ENCODE data around the gene DENND5B.

DNA sequence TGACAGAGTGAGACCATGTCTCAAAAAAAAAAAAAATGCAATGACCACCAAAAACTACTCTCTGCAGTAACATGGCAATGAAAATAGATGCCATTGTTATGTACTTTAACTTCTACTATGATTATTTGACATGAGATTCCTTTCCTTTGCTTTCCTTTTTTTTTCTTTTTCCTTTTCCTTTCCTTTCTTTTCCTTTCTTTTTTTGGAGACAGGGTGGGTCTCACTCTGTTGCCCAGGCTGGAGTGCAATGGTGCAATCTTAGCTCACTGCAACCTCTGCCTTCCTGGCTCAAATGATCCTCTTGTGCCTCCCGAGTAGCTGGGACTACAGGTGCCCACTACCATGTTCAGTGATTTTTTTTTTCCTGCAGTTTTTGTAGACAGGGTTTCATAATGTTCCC is 43.7 kb upstream of the DENND5B start:
- TF ChIP-seq FOXA1 (IDR thresholded peaks at IDR 0.05) (no peak), BHLHE40 (IDR thresholded peaks at IDR 0.05; ENCODE audit: borderline replicate concordance) (no peak), HDGF (IDR thresholded peaks at IDR 0.05; ENCODE audit: borderline replicate concordance) (no peak), SUZ12 (IDR thresholded peaks at IDR 0.05) (no peak), FOXM1 (IDR thresholded peaks at IDR 0.05; ENCODE audit: borderline replicate concordance) (no peak), NFRKB (IDR thresholded peaks at IDR 0.05) (no peak), TARDBP (IDR thresholded peaks at IDR 0.05) (no peak), ARNT (IDR thresholded peaks at IDR 0.05) (no peak), SP1 (IDR thresholded peaks at IDR 0.05) (no peak), FOXK2 (IDR thresholded peaks at IDR 0.05) (no peak)
- TF ChIP-seq, protein P1, sequence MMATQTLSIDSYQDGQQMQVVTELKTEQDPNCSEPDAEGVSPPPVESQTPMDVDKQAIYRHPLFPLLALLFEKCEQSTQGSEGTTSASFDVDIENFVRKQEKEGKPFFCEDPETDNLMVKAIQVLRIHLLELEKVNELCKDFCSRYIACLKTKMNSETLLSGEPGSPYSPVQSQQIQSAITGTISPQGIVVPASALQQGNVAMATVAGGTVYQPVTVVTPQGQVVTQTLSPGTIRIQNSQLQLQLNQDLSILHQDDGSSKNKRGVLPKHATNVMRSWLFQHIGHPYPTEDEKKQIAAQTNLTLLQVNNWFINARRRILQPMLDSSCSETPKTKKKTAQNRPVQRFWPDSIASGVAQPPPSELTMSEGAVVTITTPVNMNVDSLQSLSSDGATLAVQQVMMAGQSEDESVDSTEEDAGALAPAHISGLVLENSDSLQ (IDR thresholded peaks at IDR 0.05) = no peak

Data from HEK293T (cell line).